Activated CD8-positive, alpha-beta memory T cell treated with anti-CD3 and anti-CD28 coated beads, Interleukin-2, amount 50 U/mL, for 1 hour (primary cell): ENCODE data around the gene NFKBIB.
A peak's percentile ranks its signal among the peaks of the same experiment; 100 is the strongest.
"Not testable (repeated sequence)": the region's sequence is repeated elsewhere in the genome, so short reads cannot be mapped to it uniquely, and the experiment has no call there.

Experiments used
- DNase-seq: peaks from one replicate; pipeline ENCODE4 v3.0.0-alpha.2; 2020; ENCODE audit errors: extremely low read depth

The NFKBIB gene, protein sequence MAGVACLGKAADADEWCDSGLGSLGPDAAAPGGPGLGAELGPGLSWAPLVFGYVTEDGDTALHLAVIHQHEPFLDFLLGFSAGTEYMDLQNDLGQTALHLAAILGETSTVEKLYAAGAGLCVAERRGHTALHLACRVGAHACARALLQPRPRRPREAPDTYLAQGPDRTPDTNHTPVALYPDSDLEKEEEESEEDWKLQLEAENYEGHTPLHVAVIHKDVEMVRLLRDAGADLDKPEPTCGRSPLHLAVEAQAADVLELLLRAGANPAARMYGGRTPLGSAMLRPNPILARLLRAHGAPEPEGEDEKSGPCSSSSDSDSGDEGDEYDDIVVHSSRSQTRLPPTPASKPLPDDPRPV

DNA sequence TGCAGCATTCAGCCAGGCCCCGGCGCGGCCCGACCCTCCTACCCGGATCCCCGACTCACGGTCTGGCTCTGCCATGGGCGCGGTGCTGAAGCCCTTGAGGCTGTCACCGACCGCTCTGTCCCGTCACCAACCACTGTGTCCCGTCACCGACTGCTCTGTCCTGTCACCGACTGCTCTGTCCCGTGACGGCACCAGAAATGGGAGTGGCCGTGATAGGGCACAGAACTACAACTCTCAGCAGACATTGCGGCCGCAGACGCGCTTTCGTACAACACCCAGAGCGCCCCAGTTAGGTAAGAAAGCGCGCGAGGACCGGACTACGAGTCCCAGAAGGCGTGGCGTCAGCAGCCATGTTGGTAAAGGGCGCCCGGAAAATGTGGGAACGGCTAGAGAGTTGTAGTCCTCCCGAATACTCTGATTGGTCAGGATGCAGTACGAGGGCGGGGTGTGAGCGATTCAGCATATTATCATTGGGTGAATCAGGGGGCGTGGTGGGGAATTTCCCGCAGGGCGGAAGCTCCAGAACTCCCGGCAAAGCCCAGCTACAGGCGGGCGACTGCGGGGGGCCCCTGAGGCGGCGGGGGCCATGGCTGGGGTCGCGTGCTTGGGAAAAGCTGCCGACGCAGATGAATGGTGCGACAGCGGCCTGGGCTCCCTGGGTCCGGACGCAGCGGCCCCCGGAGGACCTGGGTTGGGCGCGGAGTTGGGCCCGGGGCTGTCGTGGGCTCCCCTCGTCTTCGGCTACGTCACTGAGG, at the start of gene NFKBIB, which contains the start of gene SIRT2:
Gene NFKBIB, plus strand, starts transcription at position 523 of the 755 bp plus-strand sequence. Its CDS starts 64 bp downstream, at position 587.
Gene SIRT2, minus strand, starts transcription at position 172 of the 755 bp plus-strand sequence. Its CDS starts 97 bp downstream, at position 75.
- DNase-seq, result peak; percentile 99

DNA sequence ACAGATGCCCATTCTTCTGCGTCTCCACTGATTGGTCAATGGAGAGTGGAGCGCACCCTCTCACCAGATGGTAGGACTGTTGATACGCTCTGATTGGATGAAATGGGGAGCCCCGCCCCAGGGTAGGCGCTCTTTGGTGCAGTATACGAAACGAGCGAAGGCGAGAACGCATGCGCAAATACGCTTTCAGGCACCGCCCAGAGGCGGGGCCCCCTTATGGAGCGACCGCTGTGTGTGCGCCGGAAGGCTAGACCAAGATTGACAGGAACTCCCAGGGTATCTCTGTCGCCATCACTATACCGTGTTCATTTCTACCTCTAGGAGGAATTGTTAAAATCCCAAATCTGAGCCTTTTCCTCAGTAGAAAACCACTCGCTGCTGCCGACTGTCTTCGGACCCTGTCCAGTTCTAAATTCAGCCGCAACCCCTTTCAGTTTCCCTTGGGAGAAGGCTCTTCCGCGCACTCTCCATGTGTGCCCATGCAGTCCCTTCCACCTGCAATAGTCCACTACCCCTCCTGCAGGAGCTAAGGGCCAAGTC, 49.3 kb upstream of the NFKBIB start:
- no peak for DNase-seq

DNA sequence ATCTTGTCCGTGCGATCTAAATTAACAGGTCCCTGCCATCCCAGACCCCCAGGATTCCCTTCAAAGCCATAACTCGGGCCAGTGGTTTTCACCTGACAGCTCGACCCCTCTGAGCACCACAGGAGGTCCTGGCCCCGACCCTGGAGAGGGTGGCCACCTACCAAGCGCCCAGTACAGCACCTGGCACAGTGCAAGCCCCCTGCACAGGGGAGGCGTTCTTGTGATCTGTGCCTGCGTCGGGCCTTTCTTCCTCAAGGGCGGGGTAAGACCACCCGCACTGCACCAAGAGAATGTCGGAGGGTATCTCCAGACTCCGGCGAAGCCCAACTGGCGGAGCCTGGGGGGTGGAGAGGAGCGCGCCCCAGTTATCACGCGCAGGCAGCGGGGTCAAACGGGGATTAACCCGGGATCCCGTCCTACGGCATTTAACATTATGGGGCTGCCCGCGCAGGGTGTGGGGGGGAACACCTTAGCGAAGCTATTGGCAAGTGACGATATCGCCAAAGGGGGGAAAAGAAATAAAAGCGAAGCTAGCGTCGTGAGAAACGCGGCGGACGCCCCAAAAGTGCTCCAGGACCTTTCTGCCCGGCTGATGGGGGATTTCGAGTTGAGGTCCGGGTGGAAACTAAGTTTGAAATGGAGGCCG, 48.7 kb upstream of the NFKBIB start:
- no peak for DNase-seq

DNA sequence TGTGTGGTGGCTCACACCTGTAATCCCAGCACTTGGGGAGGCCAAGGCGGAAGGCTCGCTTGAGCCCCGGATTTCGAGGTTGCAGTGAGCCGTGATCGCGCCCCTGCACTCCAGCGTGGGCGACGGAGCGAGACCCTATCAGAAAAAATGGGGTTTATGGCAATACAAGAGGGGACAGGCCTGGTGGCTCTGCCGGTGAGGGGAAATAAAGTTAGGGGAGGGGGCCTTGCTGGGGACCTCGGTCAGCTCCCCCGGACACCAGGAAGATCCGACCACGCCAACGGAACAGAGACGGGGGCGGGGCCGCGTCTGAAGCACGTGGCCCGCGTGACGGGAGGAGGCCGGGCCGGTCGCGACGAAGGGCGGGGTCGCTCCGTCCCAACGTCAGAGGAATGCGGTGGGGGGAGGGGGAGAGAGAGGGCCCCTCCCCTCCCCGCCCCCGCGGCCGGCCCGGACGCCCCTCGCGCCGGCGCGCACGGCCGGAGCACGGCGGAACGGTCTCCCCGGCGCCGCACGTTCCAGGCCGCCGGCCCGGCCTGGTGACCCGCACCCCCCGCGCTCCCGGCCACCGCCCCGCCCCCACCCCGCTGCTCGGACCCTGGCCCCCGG, 48.0 kb upstream of the NFKBIB start:
- DNase-seq, result peak; percentile 66

DNA sequence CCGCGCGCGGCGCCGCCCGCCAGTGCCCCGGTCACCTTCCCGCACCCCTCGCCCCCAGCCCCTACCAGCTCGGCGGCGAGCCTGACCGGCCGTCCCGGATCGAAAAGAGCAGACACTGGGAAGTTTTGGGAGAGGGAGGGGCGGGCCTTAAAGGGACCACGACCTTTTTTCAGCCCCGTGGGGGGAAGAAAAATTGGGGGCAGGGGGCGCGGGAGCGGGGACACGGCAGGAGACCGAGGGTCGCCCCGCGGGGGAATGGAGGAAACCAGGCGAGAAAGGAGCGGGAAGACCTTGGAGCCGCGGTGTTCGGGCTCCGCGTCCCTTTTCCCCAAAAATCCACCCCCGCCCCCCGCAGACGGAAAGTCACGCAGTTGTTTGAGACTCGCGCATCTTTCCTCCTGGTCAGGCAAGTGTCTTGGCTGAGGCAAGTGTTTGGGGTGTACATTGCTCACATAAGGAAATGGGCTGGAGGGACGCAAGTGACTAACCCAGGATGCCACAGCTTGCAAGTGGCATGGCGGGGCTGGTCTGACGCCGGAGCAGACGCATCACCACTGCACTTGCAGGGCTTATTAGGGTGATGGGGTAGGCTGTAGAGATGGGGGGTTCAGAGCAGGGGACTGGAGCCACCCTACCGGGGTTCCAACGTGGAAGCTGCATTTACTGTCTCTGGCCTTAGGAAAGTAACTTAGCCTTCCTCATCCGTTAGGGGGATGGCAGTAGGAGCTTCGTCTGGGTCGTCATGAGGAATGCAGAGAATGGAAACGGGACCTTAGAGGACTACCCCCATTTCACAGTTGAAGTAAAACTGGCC, 47.3 kb upstream of the NFKBIB start:
- DNase-seq, result peak; percentile 49

DNA sequence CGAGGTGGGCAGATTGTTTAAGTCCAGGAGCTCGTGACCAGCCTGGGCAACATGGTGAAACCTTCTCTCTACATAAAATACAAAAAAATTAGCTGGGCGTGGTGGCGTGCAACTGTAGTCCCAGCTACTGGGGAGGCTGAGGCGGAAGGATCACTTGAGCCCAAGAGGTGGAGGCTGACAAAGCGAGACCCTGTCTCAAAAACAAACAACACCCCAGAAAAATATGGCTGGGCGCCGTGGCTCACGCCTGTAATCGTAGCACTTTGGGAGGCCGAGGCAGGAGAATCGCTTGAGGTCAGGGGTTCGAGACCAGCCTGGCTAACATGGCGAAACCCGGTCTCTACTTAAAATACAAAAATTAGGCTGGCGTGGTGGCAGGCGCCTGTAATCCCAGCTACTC, 46.6 kb upstream of the NFKBIB start:
- no peak for DNase-seq

DNA sequence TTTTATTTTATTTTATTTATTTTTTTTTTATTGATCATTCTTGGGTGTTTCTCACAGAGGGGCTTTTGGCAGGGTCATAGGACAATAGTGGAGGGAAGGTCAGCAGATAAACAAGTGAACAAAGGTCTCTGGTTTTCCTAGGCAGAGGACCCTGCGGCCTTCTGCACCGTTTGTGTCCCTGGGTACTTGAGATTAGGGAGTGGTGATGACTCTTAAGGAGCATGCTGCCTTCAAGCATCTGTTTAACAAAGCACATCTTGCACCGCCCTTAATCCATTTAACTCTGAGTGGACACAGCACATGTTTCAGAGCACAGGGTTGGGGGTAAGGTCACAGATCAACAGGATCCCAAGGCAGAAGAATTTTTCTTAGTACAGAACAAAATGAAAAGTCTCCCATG, 44.8 kb upstream of the NFKBIB start:
- DNase-seq, result not testable (repeated sequence)

DNA sequence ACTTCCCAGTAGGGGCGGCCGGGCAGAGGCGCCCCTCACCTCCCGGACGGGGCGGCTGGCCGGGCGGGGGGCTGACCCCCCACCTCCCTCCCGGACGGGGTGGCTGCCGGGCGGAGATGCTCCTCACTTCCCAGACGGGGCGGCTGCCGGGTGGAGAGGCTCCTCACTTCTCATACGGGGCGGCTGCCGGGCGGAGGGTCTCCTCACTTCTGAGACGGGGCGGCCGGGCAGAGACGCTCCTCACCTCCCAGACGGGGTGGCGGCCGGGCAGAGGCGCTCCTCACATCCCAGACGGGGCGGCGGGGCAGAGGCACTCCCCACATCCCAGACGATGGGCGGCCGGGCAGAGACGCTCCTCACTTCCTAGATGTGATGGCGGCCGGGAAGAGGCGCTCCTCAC, 44.0 kb upstream of the NFKBIB start:
- DNase-seq, result not testable (repeated sequence)

DNA sequence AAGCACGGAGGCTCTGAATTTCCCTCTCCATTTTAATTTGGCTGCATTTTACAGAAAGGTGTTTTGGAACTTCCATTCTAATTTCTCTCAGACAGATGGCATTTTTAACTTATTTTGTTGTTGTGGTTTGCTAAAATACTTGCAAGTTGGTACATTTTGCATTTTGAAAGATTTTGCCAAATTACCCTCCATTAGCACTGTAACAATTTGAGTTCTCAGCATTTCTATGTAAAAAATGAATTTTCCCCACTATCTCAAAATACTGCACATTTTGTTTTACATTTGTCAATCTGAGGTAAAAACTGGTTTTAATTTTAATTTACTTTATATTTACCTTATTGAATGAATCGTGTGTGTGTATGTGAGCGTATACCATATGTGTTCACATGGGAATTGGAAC, 43.0 kb upstream of the NFKBIB start:
- no peak for DNase-seq

DNA sequence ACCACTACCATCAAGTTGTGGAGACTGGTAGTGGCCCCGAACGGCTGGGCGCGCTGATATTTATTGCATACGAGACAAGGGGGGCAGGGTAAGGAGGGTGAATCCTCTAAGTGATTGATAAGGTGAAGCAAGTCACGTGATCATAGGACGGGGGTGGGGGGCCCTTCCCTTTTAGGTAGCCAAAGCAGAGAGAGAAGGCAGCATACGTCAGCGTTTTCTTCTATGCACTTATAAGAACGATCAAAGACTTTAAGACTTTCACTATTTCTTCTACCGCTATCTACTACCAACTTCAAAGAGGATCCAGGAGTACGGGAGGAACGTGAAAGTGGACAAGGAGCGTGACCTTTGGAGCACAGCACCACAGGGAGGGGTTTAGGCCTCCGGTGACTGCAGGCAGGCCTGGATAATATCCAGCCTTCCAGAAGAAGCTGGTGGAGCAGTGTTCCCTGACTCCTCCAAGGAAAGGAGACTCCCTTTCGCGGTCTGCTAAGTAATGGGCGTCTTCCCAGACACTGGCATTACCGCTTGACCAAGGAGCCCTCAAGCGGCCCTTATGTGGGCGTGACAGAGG, 40.1 kb upstream of the NFKBIB start:
- DNase-seq, result not testable (repeated sequence)

DNA sequence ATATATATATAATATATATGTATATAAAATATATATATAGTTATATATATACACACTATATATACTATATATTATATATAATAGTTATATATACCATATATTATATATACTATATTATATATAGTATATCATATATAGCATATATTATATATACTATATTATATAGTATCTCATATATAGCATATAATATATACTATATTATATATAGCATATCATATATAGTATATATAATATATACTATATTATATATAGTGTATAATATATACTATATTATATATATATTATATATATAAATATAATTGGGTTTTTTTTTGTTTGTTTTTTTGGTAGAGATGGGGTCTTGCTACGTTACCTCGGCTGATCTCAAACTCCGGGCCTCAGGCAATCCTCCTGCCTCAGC, 38.4 kb upstream of the NFKBIB start:
- no peak for DNase-seq

DNA sequence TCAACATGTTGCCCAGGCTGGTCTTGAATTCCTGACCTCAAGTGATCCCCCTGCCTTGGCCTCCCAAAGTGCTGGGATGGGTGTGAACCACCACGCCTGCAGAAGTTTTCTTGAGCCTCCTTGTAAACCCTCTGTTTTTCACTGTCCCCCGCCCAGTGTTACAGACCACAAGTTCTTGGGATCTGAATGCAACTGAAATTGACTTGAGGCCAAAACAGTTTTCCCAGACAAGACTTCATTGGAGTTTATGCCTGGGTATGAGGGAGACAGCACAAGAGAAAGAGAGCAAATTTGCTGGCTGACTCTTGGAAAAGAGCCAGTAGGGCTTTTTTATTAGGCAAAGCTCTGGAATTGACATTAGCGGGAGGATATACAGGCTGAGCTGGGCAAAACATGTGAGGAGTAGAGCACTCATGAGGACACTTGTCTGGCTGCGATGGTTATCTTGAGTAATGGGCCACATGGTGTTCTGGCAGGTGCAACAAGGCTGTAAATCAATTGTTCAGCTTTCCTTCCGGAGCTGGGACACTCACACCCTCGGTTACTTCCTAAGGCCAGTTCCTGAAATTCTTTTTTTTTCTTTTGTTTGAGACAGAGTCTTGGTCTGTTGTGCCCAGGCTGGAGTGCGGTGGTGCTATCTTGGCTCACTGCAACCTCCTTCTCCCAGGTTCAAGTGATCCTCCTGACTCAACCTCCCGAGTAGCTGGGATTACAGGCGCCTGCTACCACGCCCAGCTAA, 37.3 kb upstream of the NFKBIB start:
- no peak for DNase-seq

DNA sequence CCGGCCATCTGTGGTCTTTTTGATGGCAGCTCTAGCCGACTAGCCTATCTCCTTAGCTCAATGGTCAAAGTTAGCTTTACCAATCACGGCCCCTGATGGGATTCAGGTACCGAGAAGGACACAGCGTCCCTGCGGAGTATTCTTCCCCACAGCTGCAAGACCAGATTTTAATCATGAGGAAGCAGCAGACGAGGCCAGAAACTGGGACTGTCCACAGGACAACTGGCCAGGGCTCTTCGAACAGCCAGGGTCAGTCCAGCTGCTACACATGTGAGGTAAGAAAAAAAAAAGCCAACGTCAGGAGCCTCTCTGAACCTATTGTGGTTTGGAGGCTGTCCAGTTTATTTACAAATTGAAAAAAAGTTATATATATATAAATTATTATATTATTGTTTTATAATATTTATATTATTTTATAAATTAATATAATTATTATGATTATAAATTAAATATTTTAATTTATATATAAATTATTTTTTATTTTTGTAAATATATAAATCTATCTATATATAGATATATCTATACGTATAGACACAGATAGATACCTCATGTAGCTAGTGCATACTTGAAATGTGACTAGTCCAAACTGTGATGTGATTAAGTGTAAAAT, 32.5 kb upstream of the NFKBIB start:
- no peak for DNase-seq

DNA sequence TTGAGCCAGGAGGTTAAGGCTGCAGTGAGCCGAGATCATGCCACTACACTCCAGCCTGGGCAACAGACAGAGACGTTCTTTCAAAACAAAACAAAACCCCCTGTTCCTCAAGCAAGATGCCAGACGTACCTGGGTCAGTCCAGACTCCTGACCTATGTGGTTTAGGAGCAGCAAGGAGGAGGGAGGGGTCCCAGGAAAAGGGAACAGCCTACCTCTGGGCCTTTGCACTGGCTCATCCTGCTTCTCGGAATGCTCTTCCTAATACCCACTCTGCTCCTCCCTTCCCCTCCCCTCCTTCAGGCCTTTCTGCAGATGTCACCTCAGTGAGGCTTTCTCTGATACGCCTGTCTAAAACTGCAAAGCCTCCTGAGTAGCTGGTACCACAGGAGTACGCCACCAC, 31.2 kb upstream of the NFKBIB start:
- no peak for DNase-seq

DNA sequence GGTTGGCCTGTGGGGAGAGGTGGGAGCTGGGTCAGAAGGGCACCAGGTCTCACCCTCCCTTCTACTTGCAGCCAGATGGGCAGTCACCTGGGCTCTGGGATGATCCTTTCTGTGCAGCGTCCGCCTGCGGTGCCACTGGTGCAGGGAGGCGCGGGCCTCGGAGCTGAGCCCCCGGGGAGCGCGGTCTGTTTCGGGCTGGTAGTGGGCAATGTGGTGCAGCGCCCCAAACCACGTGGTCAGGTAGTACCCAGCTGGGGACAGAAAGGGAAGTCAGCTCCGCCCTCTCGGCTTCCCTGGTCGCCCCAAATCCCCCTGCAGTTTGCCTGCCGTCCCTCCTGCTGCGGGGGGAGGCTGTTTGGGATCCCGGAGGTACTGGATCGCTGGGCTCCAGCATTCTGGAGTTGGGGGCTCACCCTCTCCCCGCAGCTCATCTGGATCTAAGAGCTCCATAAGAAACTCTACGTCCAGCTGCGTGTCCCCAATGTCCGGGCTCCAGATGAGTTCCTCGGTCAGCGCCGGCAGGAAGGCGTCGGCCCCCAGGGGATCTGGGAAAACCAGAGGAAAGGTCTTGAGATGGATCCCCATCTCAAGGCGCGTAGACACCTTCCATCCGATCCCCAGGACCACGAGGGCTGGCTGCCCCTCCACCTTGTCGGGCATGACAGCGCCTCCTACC, 30.5 kb upstream of the NFKBIB start:
- DNase-seq, result no peak

DNA sequence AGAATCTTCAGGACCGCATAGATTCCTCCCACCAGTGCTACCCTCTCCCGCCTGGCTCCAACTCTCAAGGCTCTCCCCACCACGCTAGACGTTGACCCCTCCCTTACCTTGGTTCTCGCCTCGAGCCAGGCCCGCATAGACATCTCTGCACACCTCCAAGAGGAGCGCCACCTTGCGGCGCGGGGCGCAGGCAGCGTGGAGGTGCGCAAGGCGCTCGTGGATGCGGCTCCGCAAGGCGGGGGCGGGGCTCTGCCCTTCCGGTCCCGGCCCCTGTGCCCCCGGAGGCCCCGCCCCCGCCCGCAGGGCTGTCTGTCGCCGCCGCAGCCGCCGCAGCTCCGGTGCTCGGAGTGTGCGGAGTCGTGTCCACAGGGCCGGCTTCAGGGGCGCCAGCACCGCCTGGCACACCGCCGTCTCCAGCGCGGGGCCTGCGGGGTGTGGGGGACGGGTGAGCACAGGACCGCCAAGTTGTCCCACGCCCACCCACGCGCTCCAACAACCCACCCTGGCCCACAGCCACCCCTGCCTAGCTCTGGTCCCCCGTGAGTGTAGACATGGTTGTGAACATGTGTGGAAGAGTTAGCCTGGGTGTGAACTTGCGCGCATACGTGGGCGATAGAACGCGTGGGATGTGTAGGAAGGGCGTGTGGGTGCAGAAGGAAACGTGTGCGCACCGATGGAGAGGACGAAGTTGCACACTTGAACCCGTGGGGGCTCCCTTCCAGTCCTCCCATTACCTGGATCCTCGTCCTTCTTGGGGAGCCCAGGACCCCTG, 29.7 kb upstream of the NFKBIB start:
- DNase-seq, result peak; percentile 74

DNA sequence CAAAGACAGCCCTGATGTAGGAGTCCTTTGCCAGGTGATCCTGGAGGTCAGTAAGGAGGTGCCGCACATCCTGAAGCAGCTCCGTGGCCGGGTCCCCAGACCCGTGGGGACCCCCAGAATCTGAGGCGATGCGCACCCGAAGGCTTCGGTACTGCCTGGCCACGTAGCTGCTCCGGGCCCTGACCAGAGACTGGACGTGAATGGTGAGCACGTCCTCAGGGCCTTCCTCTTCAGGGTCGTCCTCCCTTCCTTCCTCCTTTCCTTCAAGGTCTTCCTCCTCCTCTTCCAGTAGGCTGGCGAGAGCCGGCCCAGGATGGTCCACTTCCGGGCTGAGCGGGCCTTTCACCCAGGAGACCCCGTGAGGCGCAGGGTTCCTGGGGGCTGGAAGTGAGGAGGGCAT, 29.2 kb upstream of the NFKBIB start:
- DNase-seq, result no peak

DNA sequence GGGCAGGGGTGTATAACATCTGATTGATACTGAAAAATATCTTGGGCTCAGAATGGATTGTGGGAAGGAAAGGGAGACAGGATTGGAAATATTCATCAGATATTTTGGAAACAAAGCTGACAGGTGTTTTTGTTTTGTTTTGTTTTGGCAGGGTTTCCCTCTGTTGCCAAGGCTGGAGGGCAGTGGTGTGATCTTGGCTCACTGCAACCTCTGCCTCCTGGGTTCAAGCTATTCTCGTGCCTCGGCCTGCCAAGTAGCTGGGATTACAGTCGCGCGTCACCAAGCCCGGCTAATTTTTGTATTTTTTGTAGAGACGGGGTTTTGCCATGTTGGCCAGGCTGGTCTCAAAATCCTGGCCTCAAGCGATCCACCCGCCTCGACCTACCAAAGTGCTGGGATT, 26.4 kb upstream of the NFKBIB start:
- DNase-seq, result not testable (repeated sequence)
